GM18873 (cell line): ENCODE results near the gene RAB26.
A peak's percentile ranks its signal among the peaks of the same experiment; 100 is the strongest.

Source experiments
- ATAC-seq: cut with Tn5 transposase; IDR thresholded peaks from one replicate; pipeline ENCODE4 v1.9.1; 2021; ENCODE audit warnings: mild to moderate bottlenecking, moderate library complexity, moderate number of reproducible peaks; ENCODE audit not compliant: unreplicated experiment, low FRiP score

The RAB26 gene

DNA sequence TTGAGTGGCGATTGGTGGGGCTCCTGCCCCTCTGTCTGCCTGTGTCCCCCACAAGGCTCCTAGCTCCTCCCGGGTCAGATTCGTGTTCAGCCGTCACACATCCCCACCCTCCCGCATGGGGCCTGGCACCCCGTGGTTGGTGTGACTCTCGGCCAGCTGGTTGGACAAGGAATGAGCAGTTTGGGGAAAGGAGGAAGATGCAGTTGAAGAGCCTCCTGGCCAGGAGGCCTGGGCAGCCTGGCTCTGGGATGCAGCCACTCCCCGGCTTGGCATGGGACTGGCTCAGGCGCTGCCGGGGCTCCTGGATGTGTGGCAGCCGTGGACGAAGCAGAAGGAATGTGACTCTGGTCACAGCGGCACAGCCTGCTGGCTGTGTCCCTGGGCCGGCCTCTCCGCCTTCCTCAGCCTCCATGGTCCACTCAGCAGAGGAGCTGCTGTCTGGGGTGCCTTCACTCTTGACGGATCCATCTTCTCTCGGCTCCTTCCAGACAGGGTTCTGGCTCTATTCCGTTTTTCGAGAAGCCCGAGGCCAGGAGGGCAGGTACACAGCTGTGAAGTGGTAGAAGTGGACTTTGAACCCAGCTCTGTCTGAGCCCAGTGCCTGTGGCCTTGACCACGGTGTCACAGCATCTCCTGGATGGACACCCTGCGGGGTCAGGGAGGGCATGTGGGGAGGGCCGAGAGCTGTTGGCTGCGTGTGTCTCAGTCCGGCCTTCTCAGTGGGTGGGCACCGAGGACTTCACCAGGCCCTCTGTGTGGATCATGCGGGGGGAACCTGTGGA, 9.2 kb downstream of the RAB26 start:
- no peak for ATAC-seq

DNA sequence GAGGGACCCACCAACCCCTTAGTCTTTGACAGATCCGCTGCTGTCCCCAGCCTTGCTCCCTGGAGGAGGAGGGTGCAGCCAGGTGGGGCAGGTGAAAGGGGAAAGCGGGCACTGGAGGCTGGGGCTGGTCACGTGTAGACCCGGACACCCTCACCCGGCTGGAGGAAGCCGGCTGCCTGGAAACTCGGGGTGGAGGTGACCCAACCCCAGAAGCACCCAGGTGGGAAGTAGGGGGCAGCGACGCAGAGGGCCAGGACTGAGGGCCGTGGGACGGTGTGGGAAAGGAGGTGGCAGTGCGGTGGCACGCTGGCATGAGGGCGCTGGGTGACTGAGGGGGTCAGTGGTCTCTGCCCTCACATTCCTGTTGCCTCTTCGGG, 9.8 kb downstream of the RAB26 start:
- no peak for ATAC-seq

GRCh38 chr16:2159175-2159838, 10.9 kb downstream of the RAB26 start:
- ATAC-seq = no peak

- ATAC-seq = peak; percentile 53
Observed at GRCh38 chr16:2160915-2161551, 12.6 kb downstream of the RAB26 start.

- no peak for ATAC-seq
Observed at GRCh38 chr16:2161911-2162310, 13.5 kb downstream of the RAB26 start.

DNA sequence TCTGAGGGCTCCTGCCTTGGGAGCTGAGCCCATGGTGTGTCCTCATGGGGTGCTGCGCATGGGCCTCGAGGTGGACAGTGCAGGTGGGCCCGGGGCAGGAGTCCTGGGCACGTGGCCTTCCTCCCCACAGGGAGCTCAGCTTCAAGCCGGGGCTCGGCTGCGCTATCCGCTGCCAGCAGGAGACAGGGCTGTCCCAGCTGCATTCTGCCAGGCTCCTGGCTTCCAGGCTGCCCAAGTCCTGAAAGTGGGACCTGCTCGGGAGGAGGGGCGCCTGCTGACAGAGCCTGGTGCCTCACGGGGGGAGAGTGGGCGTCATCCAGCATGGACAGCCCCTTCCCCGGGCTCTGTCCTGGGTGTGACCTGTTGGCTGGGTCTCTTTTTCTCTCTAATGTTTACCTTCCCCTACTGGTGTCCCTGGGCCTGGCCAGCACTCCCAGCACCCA, 14.3 kb downstream of the RAB26 start:
- no peak for ATAC-seq

GRCh38 chr16:2163211-2163881, 14.9 kb downstream of the RAB26 start:
- no peak for ATAC-seq

DNA sequence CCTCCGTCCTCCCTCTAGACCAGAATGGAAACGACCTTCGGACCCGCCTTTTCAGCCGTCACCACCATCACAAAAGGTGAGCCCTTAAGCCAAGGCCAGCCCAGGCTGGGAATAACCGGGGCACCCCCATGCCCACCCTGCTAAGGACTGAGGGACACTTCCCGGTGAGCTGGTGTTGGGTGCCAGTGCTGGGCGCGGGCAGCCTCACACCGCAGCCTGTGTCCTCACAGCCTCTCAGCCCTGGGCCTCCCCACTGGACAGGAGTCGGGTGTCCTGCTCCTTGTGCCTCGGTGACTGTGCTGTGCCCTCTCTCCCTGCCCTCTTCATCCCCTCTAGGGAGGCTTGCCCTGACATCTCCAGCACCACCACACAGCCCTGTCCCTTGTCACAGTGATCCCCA, 17.4 kb downstream of the RAB26 start:
- no peak for ATAC-seq

DNA sequence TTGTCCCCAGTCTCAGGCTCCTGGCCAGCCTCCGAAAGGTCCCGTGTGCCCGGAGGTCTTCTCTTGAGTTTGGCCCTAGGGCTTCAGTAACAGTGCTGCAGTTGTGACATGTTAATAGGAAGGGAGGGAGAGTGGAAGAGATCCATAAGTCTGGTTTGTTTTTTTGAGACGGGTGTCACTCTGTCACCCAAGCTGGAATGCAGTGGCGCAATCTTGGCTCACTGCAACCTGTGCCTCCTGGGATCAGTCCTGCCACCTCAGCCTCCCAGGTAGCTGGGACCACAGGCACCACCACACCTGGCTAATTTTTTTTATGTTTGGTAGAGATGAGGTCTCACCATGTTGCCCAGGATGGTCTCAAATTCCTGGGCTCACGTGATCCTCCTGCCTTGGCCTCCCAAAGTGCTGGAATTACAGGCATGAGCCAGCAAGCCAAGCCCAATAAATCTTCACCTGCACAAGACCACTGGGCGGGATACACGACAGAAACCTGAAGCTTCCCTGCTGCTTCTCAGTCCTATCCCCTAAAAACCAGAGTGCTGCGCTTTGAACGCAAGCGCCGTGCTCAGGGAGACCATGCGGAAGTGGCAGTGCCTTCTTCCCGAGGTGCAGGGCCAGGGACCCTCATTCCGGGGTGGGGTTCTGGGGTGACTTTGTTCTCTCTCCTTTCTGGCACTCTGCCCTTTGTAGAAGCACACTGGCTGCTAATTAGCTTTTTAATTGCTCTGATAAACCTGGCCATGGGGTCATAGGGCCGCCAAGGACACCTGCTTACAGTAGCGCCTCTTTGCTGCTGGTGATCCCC, 18.0 kb downstream of the RAB26 start:
- ATAC-seq = no peak

- ATAC-seq = no peak
Observed at GRCh38 chr16:2167068-2167638, 18.7 kb downstream of the RAB26 start.

DNA sequence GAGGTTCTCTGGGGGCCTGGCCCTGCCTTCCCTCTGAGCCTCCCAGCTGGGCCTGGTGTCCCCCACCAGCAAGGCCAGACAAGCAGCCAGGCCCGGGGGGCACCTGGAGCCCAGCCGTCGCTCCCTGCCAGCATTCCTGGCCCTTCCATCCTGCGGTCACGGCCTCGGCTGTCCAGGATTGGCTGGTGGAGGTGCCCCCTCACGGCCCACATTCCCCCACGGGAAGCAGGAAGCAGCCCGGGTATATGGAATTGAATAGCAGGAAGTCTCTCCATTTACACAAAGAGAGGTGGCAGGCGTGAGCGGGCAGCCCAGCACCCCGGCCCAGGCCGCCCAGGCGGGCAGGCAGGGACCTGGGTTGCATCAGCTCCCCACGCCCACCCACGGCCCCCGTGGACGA, 21.7 kb downstream of the RAB26 start:
- no peak for ATAC-seq

DNA sequence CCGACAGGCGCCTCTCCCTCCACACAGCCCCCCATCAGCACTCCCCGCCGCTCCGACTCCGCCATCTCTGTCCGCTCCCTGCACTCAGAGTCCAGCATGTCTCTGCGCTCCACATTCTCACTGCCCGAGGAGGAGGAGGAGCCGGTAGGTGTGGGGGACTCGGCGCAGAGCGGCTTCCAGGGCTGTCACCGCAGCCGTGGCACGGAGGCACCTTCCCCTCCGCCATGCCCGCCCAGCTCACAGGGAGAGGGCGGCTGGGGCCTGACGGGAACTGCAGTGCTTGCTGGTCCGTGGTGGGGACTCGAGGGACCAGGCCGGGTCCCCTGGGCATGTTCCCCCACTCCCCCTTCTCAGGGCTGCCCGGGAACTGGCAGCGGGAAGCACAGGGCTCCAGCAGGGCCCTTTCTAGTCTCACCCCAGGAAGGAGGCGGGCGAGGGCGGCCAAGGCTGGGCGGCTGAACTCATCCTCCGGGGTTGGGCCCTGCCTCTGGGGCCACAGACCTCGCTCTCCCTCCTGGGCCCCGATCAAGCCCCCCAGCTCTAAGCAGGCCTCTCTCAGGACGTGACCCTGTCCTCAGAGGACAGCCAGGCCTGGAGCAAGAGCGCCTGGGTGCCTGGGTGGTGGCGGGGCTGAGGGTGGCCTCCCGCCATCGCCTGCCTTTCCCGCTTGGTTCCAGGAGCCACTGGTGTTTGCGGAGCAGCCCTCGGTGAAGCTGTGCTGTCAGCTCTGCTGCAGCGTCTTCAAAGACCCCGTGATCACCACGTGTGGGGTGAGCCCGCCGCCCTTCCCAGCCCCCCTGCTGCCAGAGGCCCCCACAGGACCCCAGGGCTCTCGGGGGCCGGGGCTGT, 22.4 kb downstream of the RAB26 start:
- ATAC-seq = no peak

- ATAC-seq = no peak
Observed at GRCh38 chr16:2171601-2172178, 23.3 kb downstream of the RAB26 start.

DNA sequence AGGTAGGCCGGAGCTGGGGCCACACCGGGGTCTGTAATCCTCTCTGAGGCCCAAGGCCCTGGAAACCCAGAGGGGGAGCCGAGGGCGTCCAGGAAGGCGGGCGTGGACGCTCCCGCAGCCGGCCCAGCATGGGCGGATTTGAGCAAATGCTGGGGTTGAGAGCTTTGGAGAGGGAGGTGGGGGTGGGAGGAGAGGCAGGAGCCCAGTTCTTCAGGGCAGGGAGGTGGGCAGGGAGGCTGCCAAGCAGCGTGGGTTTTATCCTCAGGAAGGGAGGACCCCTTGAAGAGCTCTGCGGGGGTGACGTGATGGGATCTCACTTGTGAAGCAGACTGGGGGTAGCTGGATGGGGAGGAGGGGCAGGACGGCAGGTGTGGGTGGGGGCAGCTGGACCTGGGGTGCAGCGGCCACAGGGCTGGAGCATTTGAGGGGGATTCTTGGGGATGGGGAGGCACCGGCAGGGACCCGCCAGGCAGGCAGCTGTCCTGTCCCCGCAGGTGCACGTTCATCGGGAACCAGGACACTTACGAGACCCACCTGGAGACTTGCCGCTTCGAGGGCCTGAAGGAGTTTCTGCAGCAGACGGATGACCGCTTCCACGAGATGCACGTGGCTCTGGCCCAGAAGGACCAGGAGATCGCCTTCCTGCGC, 24.4 kb downstream of the RAB26 start:
- no peak for ATAC-seq

DNA sequence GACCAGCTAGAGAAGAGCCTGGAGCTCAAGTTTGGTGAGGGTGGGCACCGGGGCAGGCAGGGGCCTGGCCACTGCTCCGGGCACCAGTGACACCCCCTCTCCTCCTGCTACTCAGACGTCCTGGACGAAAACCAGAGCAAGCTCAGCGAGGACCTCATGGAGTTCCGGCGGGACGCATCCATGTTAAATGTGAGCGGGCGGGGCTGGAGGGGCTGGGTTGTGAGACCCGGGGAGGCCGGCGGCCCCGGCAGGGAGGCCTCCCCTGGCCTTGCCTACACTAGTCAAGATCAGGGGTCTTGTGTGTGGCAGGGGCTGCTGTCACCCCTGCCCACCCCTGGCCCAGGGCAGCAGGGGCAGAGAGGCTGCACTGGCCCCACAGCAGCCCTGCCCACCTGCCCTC, 24.9 kb downstream of the RAB26 start:
- ATAC-seq = no peak

- no peak for ATAC-seq
Observed at GRCh38 chr16:2173916-2174315, 25.5 kb downstream of the RAB26 start.

DNA sequence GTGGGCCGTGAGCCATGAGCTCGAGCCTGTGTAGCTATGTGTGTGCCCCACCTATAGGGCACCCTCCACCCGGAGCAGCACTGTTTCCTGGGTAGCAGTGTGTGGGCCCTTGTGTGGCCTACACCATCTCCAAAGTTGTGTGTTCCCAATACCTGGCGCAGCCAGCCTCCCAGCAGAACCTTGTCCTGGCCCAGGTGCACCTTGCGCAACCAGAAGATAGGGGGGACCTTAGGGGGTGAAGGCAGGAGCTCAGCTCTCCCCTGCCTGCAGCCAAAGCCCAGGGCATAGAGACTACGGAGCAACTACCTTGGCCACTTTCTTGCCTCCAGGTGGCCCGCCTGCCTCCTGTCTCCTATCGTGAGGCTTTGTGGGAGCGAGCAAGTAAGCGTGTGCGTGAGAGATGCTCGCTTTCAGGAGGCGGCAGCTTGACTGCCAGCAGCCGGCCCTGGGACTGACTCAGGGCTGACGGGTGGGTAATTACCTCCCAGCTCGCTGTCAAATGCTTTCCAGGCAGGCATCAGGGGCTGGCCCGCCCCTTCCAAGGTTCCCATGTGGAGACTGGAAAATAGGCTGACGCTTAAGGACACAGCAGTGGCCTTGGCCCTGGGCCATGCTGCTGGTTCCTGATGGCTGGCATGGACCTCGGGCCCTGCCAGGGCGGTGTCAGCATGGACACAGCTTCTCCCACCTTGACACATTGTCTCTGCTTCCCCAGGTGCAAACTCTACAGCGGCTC, 26.1 kb downstream of the RAB26 start:
- ATAC-seq = no peak

- ATAC-seq = no peak
Observed at GRCh38 chr16:2175454-2175853, 27.0 kb downstream of the RAB26 start.
